GM20431 (cell line): Measurements from ENCODE around the gene PFN4.
"Not testable (repeated sequence)": the region's sequence is repeated elsewhere in the genome, so short reads cannot be mapped to it uniquely, and the experiment has no call there.

Experiments used
- in situ Hi-C: fragments of 300-500 bp; cut with MseI, MboI; formaldehyde crosslinking; loops from one replicate; pipeline ENCODE4 v1.15.0; 2020; ENCODE audit warnings: low sequenced_read_pairs; ENCODE audit not compliant: unreplicated experiment

PFN4 gene

GRCh38 chr2:24123195-24123921 lies at the start of gene PFN4, which contains the start of gene FAM228B:
Gene PFN4, minus strand, starts transcription at chr2:24123334. Its CDS starts 799 bp downstream, at chr2:24122535.
Gene FAM228B, plus strand, starts transcription at chr2:24123469. Its CDS starts 893 bp downstream, at chr2:24124362.
- in situ Hi-C loops: no loop called here

- in situ Hi-C loops: no loop called here
Observed at GRCh38 chr2:24169023-24169422, 45.9 kb upstream of the PFN4 start.

- in situ Hi-C loops: no loop called here
Observed at GRCh38 chr2:24164416-24164973, 41.4 kb upstream of the PFN4 start.

GRCh38 chr2:24163601-24164000 lies 40.5 kb upstream of the PFN4 start:
- in situ Hi-C loops: no loop called here

GRCh38 chr2:24163186-24163585 lies 40.1 kb upstream of the PFN4 start:
- in situ Hi-C loops: no loop called here

- in situ Hi-C loops: no loop called here
Observed at GRCh38 chr2:24162494-24162893, 39.4 kb upstream of the PFN4 start.

GRCh38 chr2:24160761-24161160 lies 37.6 kb upstream of the PFN4 start:
- in situ Hi-C loops: no loop called here

- in situ Hi-C loops: no loop called here
Observed at GRCh38 chr2:24159708-24160107, 36.6 kb upstream of the PFN4 start.

GRCh38 chr2:24158131-24158530 lies 35.0 kb upstream of the PFN4 start:
- in situ Hi-C loops: no loop called here

- in situ Hi-C loops: no loop called here
Observed at GRCh38 chr2:24153478-24153877, 30.3 kb upstream of the PFN4 start.

GRCh38 chr2:24152413-24153197 lies 29.5 kb upstream of the PFN4 start:
- in situ Hi-C loops: no loop called here

GRCh38 chr2:24147364-24147763 lies 24.2 kb upstream of the PFN4 start:
- in situ Hi-C loops: no loop called here

- in situ Hi-C loops: not testable (repeated sequence)
Observed at GRCh38 chr2:24140305-24140704, 17.2 kb upstream of the PFN4 start.

GRCh38 chr2:24132543-24132942 lies 9.4 kb upstream of the PFN4 start:
- in situ Hi-C loops: no loop called here

GRCh38 chr2:24125956-24126355 lies 2.8 kb upstream of the PFN4 start:
- in situ Hi-C loops: no loop called here

- in situ Hi-C loops: no loop called here
Observed at GRCh38 chr2:24123922-24124580, 917 bp upstream of the PFN4 start.

- in situ Hi-C loops: no loop called here
Observed at GRCh38 chr2:24122366-24123194, 554 bp downstream of the PFN4 start.

GRCh38 chr2:24121469-24121868 lies 1.7 kb downstream of the PFN4 start:
- in situ Hi-C loops: no loop called here

- in situ Hi-C loops: no loop called here
Observed at GRCh38 chr2:24121066-24121465, 2.1 kb downstream of the PFN4 start.

GRCh38 chr2:24117902-24118301 lies 5.2 kb downstream of the PFN4 start:
- in situ Hi-C loops: no loop called here
